SU-DHL-6 (cell line): ENCODE data around the gene LIMCH1.

Experiments
- H2AFZ ChIP-seq: fragments of 200-600 bp; sonication (generic); 2 replicates; pipeline ENCODE4 v1.6.1; 2014; ENCODE audit warnings: low read depth, mild to moderate bottlenecking, moderate library complexity, mixed read lengths, antibody characterized with exemption, low read length; ENCODE audit not compliant: severe bottlenecking
- H3F3A ChIP-seq: fragments of 200-600 bp; shearing (Covaris generic); 2 replicates; pipeline ENCODE4 v1.6.0; 2016; ENCODE audit warnings: antibody characterized with exemption, mild to moderate bottlenecking; ENCODE audit not compliant: insufficient read depth
- H3K27ac ChIP-seq: fragments of 200-600 bp; sonication (generic); 2 replicates; pipeline ENCODE4 v1.5.1; 2016; ENCODE audit warnings: low read depth, mild to moderate bottlenecking, low read length, moderate library complexity, mixed read lengths
- H3K27me3 ChIP-seq: fragments of 200-600 bp; sonication (generic), shearing (Covaris generic); 2 replicates; pipeline ENCODE4 v1.6.0; 2014; ENCODE audit warnings: mild to moderate bottlenecking, low read length
- H3K36me3 ChIP-seq: fragments of 200-600 bp; sonication (generic); 2 replicates; pipeline ENCODE4 v1.6.1; 2014; ENCODE audit warnings: mild to moderate bottlenecking, low read length, mixed read lengths
- H3K4me2 ChIP-seq: fragments of 300-600, 200-600 bp; shearing (Covaris generic), sonication (generic); 2 replicates; pipeline ENCODE4 v1.6.0; 2014; ENCODE audit warnings: low read length, low read depth, mild to moderate bottlenecking; ENCODE audit not compliant: poor library complexity, severe bottlenecking
- H3K4me3 ChIP-seq: fragments of 200-600 bp; sonication (generic); 2 replicates; pipeline ENCODE4 v1.5.1; 2014; ENCODE audit warnings: antibody characterized with exemption, low read length, mild to moderate bottlenecking, mixed read lengths; ENCODE audit not compliant: insufficient read depth, poor library complexity, severe bottlenecking
- H3K79me2 ChIP-seq: fragments of 200-600 bp; sonication (generic); 2 replicates; pipeline ENCODE4 v1.6.1; 2014; ENCODE audit warnings: mild to moderate bottlenecking, low read length, moderate library complexity; ENCODE audit not compliant: insufficient read depth
- H3K9ac ChIP-seq: fragments of 200-600 bp; sonication (generic); 2 replicates; pipeline ENCODE4 v1.7.0; 2014; ENCODE audit warnings: mild to moderate bottlenecking, low read length
- H3K9me2 ChIP-seq: fragments of 200-600 bp; sonication (generic); replicated peaks from 2 replicates; pipeline ENCODE4 v1.6.1; 2014; ENCODE audit warnings: low read length; ENCODE audit not compliant: insufficient read depth
- H3K9me3 ChIP-seq: fragments of 200-600 bp; sonication (generic); 2 replicates; pipeline ENCODE4 v1.6.1; 2014; ENCODE audit warnings: low read length, mixed read lengths; ENCODE audit not compliant: insufficient read depth
- H4K20me1 ChIP-seq: fragments of 200-600 bp; sonication (generic); 2 replicates; pipeline ENCODE4 v1.6.1; 2014; ENCODE audit warnings: low read depth, mild to moderate bottlenecking, antibody characterized with exemption, low read length, moderate library complexity, mixed read lengths
- CTCF ChIP-seq: fragments of 200-600 bp; sonication (generic); IDR thresholded peaks from one replicate; pipeline ENCODE4 v1.5.1; 2017; ENCODE audit warnings: antibody characterized with exemption, mild to moderate bottlenecking, low read length, moderate library complexity; ENCODE audit not compliant: insufficient read depth, poor library complexity, severe bottlenecking
- EZH2phosphoT487 ChIP-seq: fragments of 200-600 bp; sonication (generic), shearing (Covaris generic); conservative IDR thresholded peaks from 2 replicates; pipeline ENCODE4 v1.6.1; 2018; ENCODE audit warnings: mild to moderate bottlenecking, antibody characterized with exemption, low read length, moderate library complexity, mixed read lengths

Gene LIMCH1

GRCh38 chr4:41602113-41602512 lies 64.2 kb downstream of the LIMCH1 start:
- H3K27ac ChIP-seq: no peak overlapping the region
- H3K79me2 ChIP-seq: no peaks in the 10 kb centered on the region
- no peaks in the 10 kb centered on the region for H3F3A ChIP-seq
- no peaks in the 10 kb centered on the region for H3K9me2 ChIP-seq
- H3K9me3 ChIP-seq: no peaks in the 10 kb centered on the region
- TF ChIP-seq CTCF (no peak), EZH2phosphoT487 (no peak)
- H4K20me1 ChIP-seq: no peaks in the 10 kb centered on the region; the same call in 1 of the 2 replicates
- no peak overlapping the region for H3K4me2 ChIP-seq
- no peak overlapping the region for H3K9ac ChIP-seq
- no peak overlapping the region for H2AFZ ChIP-seq
- no peak overlapping the region for H3K4me3 ChIP-seq
- H3K27me3 ChIP-seq: no peaks in the 10 kb centered on the region
- H3K36me3 ChIP-seq: no peaks in the 10 kb centered on the region

- H3K27me3 ChIP-seq: no peaks in the 10 kb centered on the region
- TF ChIP-seq CTCF: no peak
- TF ChIP-seq EZH2phosphoT487: no peak
- H3K9ac ChIP-seq: no peak overlapping the region
- no peak overlapping the region for H3K4me3 ChIP-seq
- no peaks in the 10 kb centered on the region for H3K36me3 ChIP-seq
- H3K9me2 ChIP-seq: no peaks in the 10 kb centered on the region
- no peaks in the 10 kb centered on the region for H3F3A ChIP-seq
- no peak overlapping the region for H2AFZ ChIP-seq
- no peaks in the 10 kb centered on the region for H3K79me2 ChIP-seq
- H3K9me3 ChIP-seq: no peaks in the 10 kb centered on the region
- H4K20me1 ChIP-seq: no peaks in the 10 kb centered on the region; the same call in 1 of the 2 replicates
- H3K27ac ChIP-seq: no peak overlapping the region
- H3K4me2 ChIP-seq: no peak overlapping the region
Observed at GRCh38 chr4:41602886-41603498, 65.0 kb downstream of the LIMCH1 start.

DNA sequence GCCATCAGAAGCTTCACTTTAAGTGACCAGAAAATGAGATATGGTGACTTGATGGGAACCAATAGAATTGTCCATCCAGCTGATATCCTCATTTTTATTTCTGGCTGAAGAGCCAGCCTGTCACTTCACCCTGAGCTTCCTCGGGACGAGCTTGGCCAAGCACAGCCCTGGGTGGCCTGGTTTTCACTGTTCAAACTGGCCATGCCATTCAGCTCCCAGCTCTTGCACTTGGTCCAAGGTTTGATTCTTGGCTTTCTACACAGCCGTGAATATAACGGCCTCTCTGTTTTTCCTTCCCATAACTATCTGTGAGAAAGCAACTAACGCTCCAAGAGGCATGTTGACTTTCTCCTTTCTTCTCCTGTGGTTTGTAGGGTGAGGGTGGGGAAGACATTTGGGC lies 71.9 kb downstream of the LIMCH1 start:
- Histone ChIP-seq H3K4me2 (no peak overlapping the region), H3K9me3 (no peaks in the 10 kb centered on the region), H3F3A (no peaks in the 10 kb centered on the region), H3K9ac (no peak overlapping the region), H3K79me2 (no peaks in the 10 kb centered on the region), H3K27ac (no peak overlapping the region), H4K20me1 (no peaks in the 10 kb centered on the region), H3K9me2 (no peaks in the 10 kb centered on the region), H2AFZ (no peak overlapping the region), H3K27me3 (no peaks in the 10 kb centered on the region), H3K36me3 (no peaks in the 10 kb centered on the region), H3K4me3 (no peak overlapping the region)
- TF ChIP-seq EZH2phosphoT487 (no peak), CTCF (no peak)
